ENCODE measurements around the gene PCK2.

The PCK2 gene

DNA sequence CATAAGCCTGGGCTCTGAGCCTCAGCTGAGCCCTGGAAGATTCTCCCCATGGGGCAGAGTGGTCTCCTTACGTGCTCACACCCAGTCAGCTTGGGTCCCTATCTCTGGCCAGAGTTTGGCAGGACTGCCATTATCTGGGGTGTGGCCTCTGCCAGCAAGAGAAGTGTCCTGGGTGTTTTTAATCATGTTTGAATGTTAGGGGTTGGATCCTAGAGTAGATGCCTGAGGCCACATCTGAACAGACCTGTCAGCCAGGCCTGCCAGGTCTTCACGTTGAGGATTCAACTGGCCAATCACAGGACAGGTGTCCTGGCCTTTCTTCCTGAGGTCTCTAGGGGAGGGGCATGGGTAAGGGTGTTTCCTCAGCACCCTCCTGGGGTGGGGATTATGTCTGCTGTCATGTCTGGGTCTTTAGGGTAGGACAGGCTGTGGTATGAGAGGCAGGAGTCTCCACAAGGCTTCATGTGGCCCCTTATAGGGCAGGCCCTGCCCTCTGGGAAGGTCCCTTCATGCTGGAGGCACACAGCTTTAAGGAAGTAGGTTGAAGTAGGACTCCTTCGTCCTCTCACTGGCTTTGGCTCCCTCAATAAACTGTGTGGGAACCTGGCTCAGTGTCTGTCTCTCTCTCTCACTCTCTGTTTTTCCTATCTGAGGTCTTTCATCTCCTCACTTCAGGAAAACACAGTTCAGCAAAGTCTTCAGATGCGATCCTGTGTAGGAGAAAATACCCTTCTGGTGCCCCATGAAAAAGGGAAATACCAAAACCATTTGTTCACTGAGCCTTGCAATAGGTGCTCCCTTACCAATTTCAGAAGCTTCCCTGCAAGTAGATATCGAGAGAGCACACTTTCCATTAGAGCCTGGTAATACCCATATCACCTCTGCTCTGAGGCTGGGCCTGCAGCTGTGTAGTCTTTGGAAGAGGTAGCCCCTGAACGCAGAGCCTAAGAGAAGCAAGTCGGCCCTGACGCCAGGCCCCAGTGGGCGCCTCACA lies 29.6 kb downstream of the PCK2 start:
- H3K27me3 ChIP-seq (ENCODE audit: control insufficient read depth, insufficient read depth, low read length): no peaks in the 10 kb centered on the region
- no peak overlapping the region for H3K4me2 ChIP-seq (ENCODE audit: low read length)
- H3K27ac ChIP-seq: no peak overlapping the region
- TF ChIP-seq, protein P1, sequence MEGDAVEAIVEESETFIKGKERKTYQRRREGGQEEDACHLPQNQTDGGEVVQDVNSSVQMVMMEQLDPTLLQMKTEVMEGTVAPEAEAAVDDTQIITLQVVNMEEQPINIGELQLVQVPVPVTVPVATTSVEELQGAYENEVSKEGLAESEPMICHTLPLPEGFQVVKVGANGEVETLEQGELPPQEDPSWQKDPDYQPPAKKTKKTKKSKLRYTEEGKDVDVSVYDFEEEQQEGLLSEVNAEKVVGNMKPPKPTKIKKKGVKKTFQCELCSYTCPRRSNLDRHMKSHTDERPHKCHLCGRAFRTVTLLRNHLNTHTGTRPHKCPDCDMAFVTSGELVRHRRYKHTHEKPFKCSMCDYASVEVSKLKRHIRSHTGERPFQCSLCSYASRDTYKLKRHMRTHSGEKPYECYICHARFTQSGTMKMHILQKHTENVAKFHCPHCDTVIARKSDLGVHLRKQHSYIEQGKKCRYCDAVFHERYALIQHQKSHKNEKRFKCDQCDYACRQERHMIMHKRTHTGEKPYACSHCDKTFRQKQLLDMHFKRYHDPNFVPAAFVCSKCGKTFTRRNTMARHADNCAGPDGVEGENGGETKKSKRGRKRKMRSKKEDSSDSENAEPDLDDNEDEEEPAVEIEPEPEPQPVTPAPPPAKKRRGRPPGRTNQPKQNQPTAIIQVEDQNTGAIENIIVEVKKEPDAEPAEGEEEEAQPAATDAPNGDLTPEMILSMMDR (IDR thresholded peaks at IDR 0.05): no peak
- H2AFZ ChIP-seq: no peak overlapping the region
- no peak overlapping the region for H3K9ac ChIP-seq
- H3K79me2 ChIP-seq: peaks cover under 1% of the 10 kb centered on the region
- H3K36me3 ChIP-seq (ENCODE audit: control insufficient read depth, insufficient read depth, low read length): no peaks in the 10 kb centered on the region
- no peak overlapping the region for H3K4me3 ChIP-seq (ENCODE audit: low read depth, low read length)
- H3K4me1 ChIP-seq: no peaks in the 10 kb centered on the region
- H3K9me3 ChIP-seq (ENCODE audit: control insufficient read depth, low read length): no peaks in the 10 kb centered on the region

- Histone ChIP-seq H3K79me2 (no peaks in the 10 kb centered on the region), H3K9ac (no peak overlapping the region), H3K9me3 (ENCODE audit: control insufficient read depth, low read length) (no peaks in the 10 kb centered on the region), H3K4me2 (ENCODE audit: low read length) (no peak overlapping the region), H3K4me1 (no peaks in the 10 kb centered on the region), H3K27me3 (ENCODE audit: control insufficient read depth, insufficient read depth, low read length) (no peaks in the 10 kb centered on the region), H3K36me3 (ENCODE audit: control insufficient read depth, insufficient read depth, low read length) (no peaks in the 10 kb centered on the region), H2AFZ (no peak overlapping the region), H3K27ac (no peak overlapping the region), H3K4me3 (ENCODE audit: low read depth, low read length) (no peak overlapping the region)
- TF ChIP-seq, protein P1 (IDR thresholded peaks at IDR 0.05): no peak
Observed at GRCh38 chr14:24126939-24127338, 32.8 kb downstream of the PCK2 start.

- no peaks in the 10 kb centered on the region for H3K9me3 ChIP-seq (ENCODE audit: control insufficient read depth, low read length)
- no peaks in the 10 kb centered on the region for H3K79me2 ChIP-seq
- no peaks in the 10 kb centered on the region for H3K36me3 ChIP-seq (ENCODE audit: control insufficient read depth, insufficient read depth, low read length)
- H3K4me1 ChIP-seq: no peaks in the 10 kb centered on the region
- H3K9ac ChIP-seq: no peak overlapping the region
- TF ChIP-seq, protein P1 (IDR thresholded peaks at IDR 0.05): no peak
- H3K27me3 ChIP-seq (ENCODE audit: control insufficient read depth, insufficient read depth, low read length): no peaks in the 10 kb centered on the region
- no peak overlapping the region for H2AFZ ChIP-seq
- H3K27ac ChIP-seq: no peak overlapping the region
- no peak overlapping the region for H3K4me3 ChIP-seq (ENCODE audit: low read depth, low read length)
- no peak overlapping the region for H3K4me2 ChIP-seq (ENCODE audit: low read length)
Observed at GRCh38 chr14:24127673-24128072, 33.6 kb downstream of the PCK2 start.

- Histone ChIP-seq H3K4me1 (no peaks in the 10 kb centered on the region), H3K9ac (no peak overlapping the region), H3K4me3 (ENCODE audit: low read depth, low read length) (no peak overlapping the region), H3K27ac (no peak overlapping the region), H3K36me3 (ENCODE audit: control insufficient read depth, insufficient read depth, low read length) (no peaks in the 10 kb centered on the region), H3K27me3 (ENCODE audit: control insufficient read depth, insufficient read depth, low read length) (no peaks in the 10 kb centered on the region), H2AFZ (no peak overlapping the region), H3K4me2 (ENCODE audit: low read length) (no peak overlapping the region), H3K9me3 (ENCODE audit: control insufficient read depth, low read length) (no peaks in the 10 kb centered on the region), H3K79me2 (no peaks in the 10 kb centered on the region)
- TF ChIP-seq, protein P1 (IDR thresholded peaks at IDR 0.05): no peak
Observed at GRCh38 chr14:24129410-24129998, 35.4 kb downstream of the PCK2 start.

Measured in parathyroid adenoma (tissue), 2 donors.